ENCODE data around the gene BANP. TPM values are rescaled to one million over a fixed set of nuclear protein-coding genes. Genes with fewer than 3 reads are reported as not detected.
"Not testable (repeated sequence)": the region's sequence is repeated elsewhere in the genome, so short reads cannot be mapped to it uniquely, and the experiment has no call there.

The BANP gene
- total RNA-seq, 3 donors from 2014 or later, result 25.2 to 29.4 (median 25.9) TPM

DNA sequence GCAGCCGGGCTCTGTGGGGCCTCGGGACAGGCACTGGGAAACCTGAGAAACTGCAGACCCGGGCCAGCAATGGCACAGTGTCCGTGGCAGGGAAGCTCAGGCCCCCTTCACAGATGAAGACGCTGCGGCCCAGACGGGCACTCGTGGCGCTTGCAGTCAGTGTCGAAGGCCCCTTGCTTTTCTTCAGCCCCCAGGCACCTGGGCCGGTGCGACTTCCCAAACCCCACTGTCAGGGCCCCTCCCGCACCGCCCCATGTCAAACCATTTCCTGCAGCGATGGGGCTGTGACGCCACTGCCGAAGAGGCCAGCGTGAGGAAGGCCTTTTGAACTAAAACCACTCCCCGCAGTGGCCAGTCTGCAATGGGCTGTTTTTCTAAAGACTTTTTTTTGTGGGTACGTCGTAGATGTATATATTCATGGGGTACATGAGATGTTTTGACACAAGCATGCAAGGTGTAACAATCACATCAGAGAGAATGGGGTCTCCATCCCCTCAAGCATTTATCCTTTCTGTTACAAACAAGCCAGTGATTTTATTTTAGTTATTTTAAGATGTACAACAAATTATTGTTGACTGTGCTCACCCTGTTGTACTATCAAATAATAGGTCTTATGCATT is 159.8 kb downstream of the BANP start:
- not testable (repeated sequence) for H3K4me1 Mint-ChIP-seq (ENCODE audit: low read depth); H3K36me3 Mint-ChIP-seq (ENCODE audit: insufficient read depth); H3K9me3 Mint-ChIP-seq; H3K27me3 Mint-ChIP-seq (ENCODE audit: low read depth); ATAC-seq; DNase-seq; H3K4me3 Mint-ChIP-seq

- not testable (repeated sequence) for H3K9me3 Mint-ChIP-seq; H3K36me3 Mint-ChIP-seq (ENCODE audit: insufficient read depth); H3K4me1 Mint-ChIP-seq (ENCODE audit: low read depth); ATAC-seq; H3K27me3 Mint-ChIP-seq (ENCODE audit: low read depth); DNase-seq; H3K4me3 Mint-ChIP-seq
These were observed 160.7 kb downstream of the BANP start for GRCh38 chr16:88111976-88112375.

GRCh38 chr16:88113545-88114045 is 162.4 kb downstream of the BANP start:
- Mint-ChIP-seq H3K27me3 (ENCODE audit: low read depth) (peaks cover 7% of the 10 kb centered on the region), H3K4me3 (no peak overlapping the region), H3K4me1 (ENCODE audit: low read depth) (peaks cover 6% of the 10 kb centered on the region), H3K9me3 (no peaks in the 10 kb centered on the region), H3K36me3 (ENCODE audit: insufficient read depth) (no peaks in the 10 kb centered on the region)
- DNase-seq, result no peak
- ATAC-seq, result no peak

DNA sequence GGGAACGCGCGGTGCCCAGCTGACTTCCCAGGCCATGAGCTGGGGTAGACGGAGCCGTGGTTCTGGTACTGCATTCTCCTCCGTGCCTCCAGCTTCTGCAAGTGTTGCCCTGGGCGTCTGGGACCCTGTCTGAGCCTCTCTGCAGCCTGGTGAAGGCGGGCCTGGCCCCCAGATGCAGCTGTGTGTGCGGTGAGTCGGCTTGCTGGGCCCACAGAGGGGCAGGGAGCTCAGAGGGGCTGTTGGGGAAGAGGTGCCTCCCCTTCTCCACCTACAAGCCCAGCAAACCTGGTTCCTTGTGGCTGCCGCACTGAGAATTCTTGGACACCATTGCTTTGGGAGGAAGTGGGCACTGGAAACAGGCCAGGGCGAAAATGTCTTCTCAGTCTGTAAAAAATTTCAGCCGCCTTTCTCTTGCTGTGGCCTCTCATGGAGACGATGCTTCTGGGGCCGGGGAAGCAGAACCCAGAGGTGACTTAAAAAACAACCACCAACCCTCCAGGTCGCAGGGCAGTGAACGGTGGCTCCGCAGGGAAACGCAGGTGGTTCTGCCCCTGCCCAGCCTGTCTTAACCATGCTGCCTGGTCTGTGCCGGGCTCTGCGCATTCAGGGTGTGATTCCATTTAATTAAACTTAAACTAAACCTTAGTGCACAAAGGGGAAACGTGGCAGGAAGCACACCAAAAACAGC is 163.5 kb downstream of the BANP start:
- not testable (repeated sequence) for DNase-seq; H3K4me3 Mint-ChIP-seq; H3K9me3 Mint-ChIP-seq; ATAC-seq; H3K27me3 Mint-ChIP-seq (ENCODE audit: low read depth); H3K4me1 Mint-ChIP-seq (ENCODE audit: low read depth); H3K36me3 Mint-ChIP-seq (ENCODE audit: insufficient read depth)

GRCh38 chr16:88116121-88116520 is 164.9 kb downstream of the BANP start:
- Mint-ChIP-seq H3K4me1 (ENCODE audit: low read depth) (peaks cover 4% of the 10 kb centered on the region), H3K36me3 (ENCODE audit: insufficient read depth) (no peaks in the 10 kb centered on the region), H3K9me3 (no peaks in the 10 kb centered on the region), H3K27me3 (ENCODE audit: low read depth) (peaks cover 9% of the 10 kb centered on the region), H3K4me3 (no peak overlapping the region)
- DNase-seq (no peak), ATAC-seq (no peak)

- Mint-ChIP-seq H3K4me1 (ENCODE audit: low read depth) (no peaks in the 10 kb centered on the region), H3K36me3 (ENCODE audit: insufficient read depth) (no peaks in the 10 kb centered on the region), H3K4me3 (no peak overlapping the region), H3K27me3 (ENCODE audit: low read depth) (peaks cover 7% of the 10 kb centered on the region), H3K9me3 (peaks cover 4% of the 10 kb centered on the region)
- ATAC-seq (no peak), DNase-seq (no peak)
These were observed 166.2 kb downstream of the BANP start for GRCh38 chr16:88117476-88117868.

DNA sequence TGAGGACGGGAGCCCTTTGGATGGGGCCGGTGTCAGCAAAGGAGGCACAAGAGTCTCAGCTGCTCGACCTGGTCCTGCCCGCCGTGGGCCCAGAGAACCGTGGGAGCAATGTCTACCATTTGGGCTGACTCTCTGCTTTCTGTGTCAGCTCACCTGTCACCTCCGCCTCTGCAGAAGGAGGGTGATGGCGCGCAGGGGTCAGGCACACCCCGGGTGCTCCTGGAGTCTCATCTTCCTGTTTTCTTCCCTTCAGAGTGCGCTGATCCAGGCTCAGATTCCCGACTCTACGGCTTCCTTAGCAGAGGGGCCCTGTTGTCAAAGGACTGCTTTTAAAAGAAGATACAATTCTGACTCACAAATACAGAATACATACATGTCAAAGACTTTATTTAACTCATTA is 167.1 kb downstream of the BANP start:
- DNase-seq, result no peak
- Mint-ChIP-seq H3K9me3 (peaks cover 5% of the 10 kb centered on the region), H3K36me3 (ENCODE audit: insufficient read depth) (no peaks in the 10 kb centered on the region), H3K27me3 (ENCODE audit: low read depth) (peaks cover 7% of the 10 kb centered on the region), H3K4me3 (no peak overlapping the region), H3K4me1 (ENCODE audit: low read depth) (no peaks in the 10 kb centered on the region)
- ATAC-seq, result no peak

DNA sequence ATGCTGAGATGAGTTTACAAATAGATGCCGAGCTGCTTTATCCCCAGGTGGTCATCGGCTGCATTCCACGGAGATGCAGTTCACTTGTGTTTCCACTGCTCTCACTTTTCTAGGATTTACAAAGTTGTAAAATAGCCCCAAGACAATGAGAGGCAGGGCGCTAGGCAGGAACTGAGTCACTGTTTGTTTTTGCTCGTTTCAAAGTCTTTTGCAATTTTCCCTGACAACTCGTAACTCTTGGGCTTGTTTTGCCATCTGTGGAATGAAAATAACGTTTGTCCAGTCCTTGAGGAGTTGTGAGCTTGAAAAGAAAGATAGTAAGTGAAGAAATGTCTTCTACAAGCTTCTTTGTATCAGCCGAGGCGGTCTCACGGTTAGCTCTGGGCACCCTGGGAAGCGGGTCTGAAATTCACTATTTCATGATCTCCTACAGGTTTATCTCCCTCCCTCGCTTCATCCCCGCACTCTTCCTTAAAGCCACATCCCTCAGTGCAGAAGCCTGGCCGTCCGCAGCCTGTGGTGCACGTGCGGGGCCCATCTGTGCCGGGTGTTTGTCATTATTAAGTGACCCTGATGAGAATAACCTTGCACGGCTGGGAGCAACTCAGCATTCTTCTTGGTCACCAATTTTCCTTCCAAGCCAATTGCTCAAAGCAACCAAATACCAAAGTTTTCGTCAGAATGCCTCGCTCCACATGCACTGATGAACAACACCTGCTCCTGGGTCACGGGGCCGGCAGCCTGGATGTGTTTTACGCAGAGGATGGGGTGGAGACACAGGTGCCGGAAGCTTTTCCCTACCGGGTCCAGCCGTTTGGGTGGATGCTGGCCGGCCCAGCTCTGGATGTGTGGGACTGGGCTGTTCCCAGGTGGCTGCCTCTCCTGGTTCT is 167.9 kb downstream of the BANP start:
- not testable (repeated sequence) for H3K27me3 Mint-ChIP-seq (ENCODE audit: low read depth); DNase-seq; H3K9me3 Mint-ChIP-seq; H3K4me1 Mint-ChIP-seq (ENCODE audit: low read depth); H3K4me3 Mint-ChIP-seq; ATAC-seq; H3K36me3 Mint-ChIP-seq (ENCODE audit: insufficient read depth)

GRCh38 chr16:88119881-88120751 is 168.9 kb downstream of the BANP start:
- not testable (repeated sequence) for DNase-seq; H3K4me1 Mint-ChIP-seq (ENCODE audit: low read depth); H3K36me3 Mint-ChIP-seq (ENCODE audit: insufficient read depth); H3K9me3 Mint-ChIP-seq; ATAC-seq; H3K27me3 Mint-ChIP-seq (ENCODE audit: low read depth); H3K4me3 Mint-ChIP-seq

DNA sequence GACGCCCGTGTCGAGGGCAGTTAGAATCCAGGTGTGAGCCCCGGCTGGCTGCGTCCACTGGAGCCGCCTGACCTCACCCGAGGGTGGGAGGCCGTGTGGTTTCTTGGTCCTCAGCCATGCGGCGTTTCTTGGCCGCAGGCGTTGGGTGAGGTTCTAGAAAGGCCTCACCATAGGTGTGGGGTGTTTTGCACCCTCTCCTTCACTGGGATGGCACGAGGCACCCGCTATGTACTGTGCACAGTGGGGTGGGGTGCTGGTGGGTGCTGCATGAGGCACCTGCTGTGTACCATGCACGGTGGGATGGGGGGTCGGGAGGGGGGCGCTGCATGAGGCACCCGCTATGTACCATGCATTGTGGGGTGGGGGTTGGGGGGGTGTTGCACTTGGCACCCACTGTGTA is 169.6 kb downstream of the BANP start:
- no peak for DNase-seq
- Mint-ChIP-seq H3K4me1 (ENCODE audit: low read depth) (no peaks in the 10 kb centered on the region), H3K9me3 (peaks cover 5% of the 10 kb centered on the region), H3K27me3 (ENCODE audit: low read depth) (peaks cover 4% of the 10 kb centered on the region), H3K36me3 (ENCODE audit: insufficient read depth) (no peaks in the 10 kb centered on the region), H3K4me3 (no peak overlapping the region)
- ATAC-seq, result no peak

GRCh38 chr16:88121391-88121790 is 170.2 kb downstream of the BANP start:
- H3K36me3 Mint-ChIP-seq (ENCODE audit: insufficient read depth); DNase-seq; H3K9me3 Mint-ChIP-seq; ATAC-seq; H3K4me3 Mint-ChIP-seq; H3K27me3 Mint-ChIP-seq (ENCODE audit: low read depth); H3K4me1 Mint-ChIP-seq (ENCODE audit: low read depth): not testable (repeated sequence)

- H3K36me3 Mint-ChIP-seq (ENCODE audit: insufficient read depth), result no peaks in the 10 kb centered on the region
- no peaks in the 10 kb centered on the region for H3K4me1 Mint-ChIP-seq (ENCODE audit: low read depth)
- ATAC-seq (no peak), DNase-seq (no peak)
- H3K9me3 Mint-ChIP-seq, result peaks cover 5% of the 10 kb centered on the region
- H3K4me3 Mint-ChIP-seq, result no peak overlapping the region
- H3K27me3 Mint-ChIP-seq (ENCODE audit: low read depth), result peaks cover 2% of the 10 kb centered on the region
These were observed 170.8 kb downstream of the BANP start for GRCh38 chr16:88121886-88122580.

Data from activated T-cell treated with anti-CD3 and anti-CD28 coated beads, Interleukin-2, amount 50 U/mL, for 4 hours (primary cell).